G401.6 (cell line): Measurements from ENCODE around the gene TSC22D1.

ENCODE experiments used
- FAIRE-seq: peaks from 2 replicates; lab custom pipeline; 2012; peaks lifted over from hg19 to GRCh38; lab: Jason Lieb, UNC

TSC22D1 gene

GRCh38 chr13:44403461-44404056 lies 172.6 kb downstream of the TSC22D1 start:
- FAIRE-seq: no peak

GRCh38 chr13:44402899-44403445 lies 173.2 kb downstream of the TSC22D1 start:
- no peak for FAIRE-seq

- FAIRE-seq: no peak
These were observed 174.6 kb downstream of the TSC22D1 start for GRCh38 chr13:44401577-44401976.

- FAIRE-seq: no peak
These were observed 175.4 kb downstream of the TSC22D1 start for GRCh38 chr13:44400736-44401135.

- FAIRE-seq: no peak
These were observed 177.1 kb downstream of the TSC22D1 start for GRCh38 chr13:44399074-44399473.

GRCh38 chr13:44398606-44399005 lies 177.5 kb downstream of the TSC22D1 start:
- no peak for FAIRE-seq

- no peak for FAIRE-seq
These were observed 178.3 kb downstream of the TSC22D1 start for GRCh38 chr13:44397766-44398223.

GRCh38 chr13:44396701-44397580 lies 179.2 kb downstream of the TSC22D1 start:
- no peak for FAIRE-seq

GRCh38 chr13:44395976-44396694 lies 180.0 kb downstream of the TSC22D1 start:
- no peak for FAIRE-seq

GRCh38 chr13:44394658-44395057 lies 181.5 kb downstream of the TSC22D1 start:
- no peak for FAIRE-seq

GRCh38 chr13:44393391-44393790 lies 182.7 kb downstream of the TSC22D1 start:
- no peak for FAIRE-seq

GRCh38 chr13:44389876-44390275 lies 186.3 kb downstream of the TSC22D1 start:
- FAIRE-seq: no peak

GRCh38 chr13:44389060-44389666 lies 187.0 kb downstream of the TSC22D1 start:
- no peak for FAIRE-seq

GRCh38 chr13:44388427-44389059 lies 187.6 kb downstream of the TSC22D1 start:
- FAIRE-seq: no peak

- FAIRE-seq: no peak
These were observed 189.1 kb downstream of the TSC22D1 start for GRCh38 chr13:44386913-44387556.

- FAIRE-seq: no peak
These were observed 190.3 kb downstream of the TSC22D1 start for GRCh38 chr13:44385847-44386246.

GRCh38 chr13:44385401-44385800 lies 190.7 kb downstream of the TSC22D1 start:
- FAIRE-seq: no peak

GRCh38 chr13:44384778-44385177 lies 191.4 kb downstream of the TSC22D1 start:
- no peak for FAIRE-seq

- FAIRE-seq: no peak
These were observed 192.2 kb downstream of the TSC22D1 start for GRCh38 chr13:44383945-44384344.

GRCh38 chr13:44382635-44383145 lies 193.4 kb downstream of the TSC22D1 start:
- FAIRE-seq: no peak
